H9 (cell line): ENCODE measurements around the gene MON2. TPM values are rescaled to one million over a fixed set of nuclear protein-coding genes. Genes with fewer than 3 reads are reported as not detected.

Source experiments
- DNase-seq: peaks from one replicate; pipeline ENCODE4 v3.0.0-alpha.2; 2017
- H2AFZ ChIP-seq: one replicate; pipeline ENCODE4 v1.6.1; 2013; ENCODE audit warnings: mild to moderate bottlenecking, low read length, control low read depth, moderate library complexity
- H2AK5ac ChIP-seq: 2 replicates; pipeline ENCODE4 v1.6.1; 2013; ENCODE audit warnings: low read length, control low read depth, mixed read lengths; ENCODE audit not compliant: insufficient read length
- H2BK120ac ChIP-seq: one replicate; pipeline ENCODE4 v1.6.1; 2013; ENCODE audit warnings: low read depth, mild to moderate bottlenecking, low read length, control low read depth, inconsistent platforms; ENCODE audit not compliant: poor library complexity, severe bottlenecking
- H2BK12ac ChIP-seq: 2 replicates; pipeline ENCODE4 v1.6.1; 2013; ENCODE audit warnings: low read length, control low read depth, mixed read lengths, low read depth; ENCODE audit not compliant: insufficient read length
- H2BK15ac ChIP-seq: 2 replicates; pipeline ENCODE4 v1.6.1; 2013; ENCODE audit warnings: low read depth, low read length, control low read depth
- H2BK20ac ChIP-seq: one replicate; pipeline ENCODE4 v1.6.1; 2013; ENCODE audit warnings: low read depth, mild to moderate bottlenecking, low read length, control low read depth, inconsistent platforms; ENCODE audit not compliant: poor library complexity, severe bottlenecking
- H2BK5ac ChIP-seq: 2 replicates; pipeline ENCODE4 v1.6.1; 2013; ENCODE audit warnings: low read length, control low read depth, mixed read lengths; ENCODE audit not compliant: insufficient read length
- H3K14ac ChIP-seq: 2 replicates; pipeline ENCODE4 v1.6.1; 2013; ENCODE audit warnings: low read length, control low read depth; ENCODE audit not compliant: insufficient read depth
- H3K18ac ChIP-seq: 2 replicates; pipeline ENCODE4 v1.6.1; 2013; ENCODE audit warnings: low read depth, mild to moderate bottlenecking, mixed read lengths, low read length, control low read depth; ENCODE audit not compliant: insufficient read length
- H3K23ac ChIP-seq: 2 replicates; pipeline ENCODE4 v1.6.1; 2013; ENCODE audit warnings: low read length, control low read depth, mixed read lengths, low read depth; ENCODE audit not compliant: insufficient read length
- H3K23me2 ChIP-seq: 2 replicates; pipeline ENCODE4 v1.6.1; 2013; ENCODE audit warnings: low read depth, mild to moderate bottlenecking, mixed read lengths, low read length, control low read depth; ENCODE audit not compliant: insufficient read length, poor library complexity, severe bottlenecking
- H3K27ac ChIP-seq: 2 replicates; pipeline ENCODE4 v1.5.1; 2013; ENCODE audit warnings: low read length, control low read depth, mixed read lengths, low read depth; ENCODE audit not compliant: insufficient read length
- H3K27me3 ChIP-seq: 2 replicates; pipeline ENCODE4 v1.6.1; 2013; ENCODE audit warnings: low read length, control low read depth, inconsistent platforms; ENCODE audit not compliant: insufficient read depth
- H3K4ac ChIP-seq: 2 replicates; pipeline ENCODE4 v1.6.1; 2013; ENCODE audit warnings: low read depth, mild to moderate bottlenecking, control low read depth, inconsistent platforms, low read length, moderate library complexity
- H3K4me1 ChIP-seq: 2 replicates; pipeline ENCODE4 v1.6.1; 2013; ENCODE audit warnings: low read length, control low read depth, inconsistent platforms; ENCODE audit not compliant: insufficient read depth
- H3K4me2 ChIP-seq: 2 replicates; pipeline ENCODE4 v1.6.1; 2013; ENCODE audit warnings: low read length, control low read depth, mixed read lengths; ENCODE audit not compliant: insufficient read length, insufficient read depth
- H3K56ac ChIP-seq: 2 replicates; pipeline ENCODE4 v1.6.1; 2013; ENCODE audit warnings: low read depth, mild to moderate bottlenecking, mixed read lengths, low read length, control low read depth; ENCODE audit not compliant: insufficient read length
- H3K79me1 ChIP-seq: 2 replicates; pipeline ENCODE4 v1.6.1; 2013; ENCODE audit warnings: low read depth, mild to moderate bottlenecking, moderate library complexity, low read length, control low read depth, inconsistent platforms; ENCODE audit not compliant: insufficient read depth, poor library complexity, severe bottlenecking
- H3K79me2 ChIP-seq: 2 replicates; pipeline ENCODE4 v1.6.1; 2013; ENCODE audit warnings: low read length, control low read depth, inconsistent platforms; ENCODE audit not compliant: insufficient read depth
- H3K9ac ChIP-seq: 2 replicates; pipeline ENCODE4 v1.6.1; 2013; ENCODE audit warnings: low read length, control low read depth, mixed read lengths; ENCODE audit not compliant: insufficient read length; ENCODE audit errors: extremely low read depth
- H3K9me3 ChIP-seq: one replicate; pipeline ENCODE4 v1.6.1; 2013; ENCODE audit warnings: low read depth, low read length, inconsistent platforms; ENCODE audit not compliant: control insufficient read depth
- H3T11ph ChIP-seq: one replicate; pipeline ENCODE4 v1.6.1; 2013; ENCODE audit warnings: mild to moderate bottlenecking, low read length, control low read depth, inconsistent platforms
- H4K20me1 ChIP-seq: one replicate; pipeline ENCODE4 v1.6.1; 2013; ENCODE audit not compliant: control insufficient read depth, insufficient read length, insufficient read depth
- H4K5ac ChIP-seq: 2 replicates; pipeline ENCODE4 v1.6.1; 2013; ENCODE audit warnings: low read depth, mild to moderate bottlenecking, mixed read lengths, low read length, control low read depth; ENCODE audit not compliant: insufficient read length
- H4K8ac ChIP-seq: replicated peaks from 2 replicates; pipeline ENCODE4 v1.6.1; 2013; ENCODE audit warnings: low read length, control low read depth, mixed read lengths, low read depth; ENCODE audit not compliant: insufficient read length
- H4K91ac ChIP-seq: 2 replicates; pipeline ENCODE4 v1.6.1; 2013; ENCODE audit warnings: low read depth, mild to moderate bottlenecking, moderate library complexity, mixed read lengths, low read length, control low read depth; ENCODE audit not compliant: insufficient read length
- H3K27ac Mint-ChIP-seq, 3 experiments: 2 replicates in 2 of 3; 3 replicates in 1 of 3; pipeline ENCODE4 v1.8.0; 2020 to 2021; ENCODE audit warnings: mixed read lengths in 3 of 3, mild to moderate bottlenecking in 1 of 3, moderate library complexity in 1 of 3
- H3K27me3 Mint-ChIP-seq: 2 replicates; pipeline ENCODE4 v1.8.0; 2021; ENCODE audit warnings: low read depth, mild to moderate bottlenecking, moderate library complexity, mixed read lengths
- H3K36me3 Mint-ChIP-seq, 3 experiments: 2 replicates in 2 of 3; 3 replicates in 1 of 3; pipeline ENCODE4 v1.8.0; 2020 to 2021; ENCODE audit warnings: low read depth in 3 of 3, mixed read lengths in 3 of 3; ENCODE audit not compliant: insufficient read depth in 1 of 3
- H3K4me1 Mint-ChIP-seq, 2 experiments: 2 replicates each; pipeline ENCODE4 v1.8.0; 2020; ENCODE audit warnings: mixed read lengths in 2 of 2
- H3K4me3 Mint-ChIP-seq, 2 experiments: 2 replicates in 1 of 2; 3 replicates in 1 of 2; pipeline ENCODE4 v1.8.0; 2020 to 2021; ENCODE audit warnings: mild to moderate bottlenecking in 2 of 2, mixed read lengths in 2 of 2, moderate library complexity in 1 of 2
- H3K9me3 Mint-ChIP-seq, 2 experiments: 2 replicates in 1 of 2; 3 replicates in 1 of 2; pipeline ENCODE4 v1.8.0; 2020; ENCODE audit warnings: mild to moderate bottlenecking in 2 of 2, mixed read lengths in 2 of 2, moderate library complexity in 1 of 2
- CTCF ChIP-seq: fragments of 200-600 bp; sonication (generic); conservative IDR thresholded peaks from 3 replicates; pipeline ENCODE4 v1.8.0; 2021; ENCODE audit warnings: antibody characterized with exemption, mild to moderate bottlenecking
- WGBS: extraction: QIAGEN DNeasy Blood & Tissue Kit; methylation state at CpG from one replicate; pipeline ENCODE4 v1.1.7; 2013; ENCODE audit warnings: missing lambda C conversion rate, low lambda C conversion rate, mixed read lengths; ENCODE audit not compliant: insufficient read length; ENCODE audit errors: extremely low coverage; 5-methylcytosine and 5-hydroxymethylcytosine counted together
- total RNA-seq: library from RNA; stranded (reverse); gene quantifications from 2 replicates; pipeline ENCODE4 v1.2.1, GENCODE V29; 2021

MON2 gene
- total RNA-seq, 1 experiment from 2014 or later: 21.9 TPM

GRCh38 chr12:62597253-62597652, 130.6 kb downstream of the MON2 start:
- Histone ChIP-seq H2BK120ac (no peak overlapping the region), H3K9ac (no peak overlapping the region), H3K56ac (no peak overlapping the region), H3K27me3 (no peaks in the 10 kb centered on the region), H3K23ac (no peak overlapping the region), H2BK20ac (no peak overlapping the region), H3T11ph (no peak overlapping the region), H4K91ac (no peak overlapping the region), H3K9me3 (no peaks in the 10 kb centered on the region), H3K4me2 (no peak overlapping the region), H3K4ac (no peak overlapping the region), H3K18ac (no peak overlapping the region), H2AFZ (no peak overlapping the region), H2BK5ac (no peak overlapping the region), H4K8ac (no peak overlapping the region), H3K14ac (no peak overlapping the region), H3K27ac (no peak overlapping the region), H3K79me2 (no peaks in the 10 kb centered on the region), H2AK5ac (no peak overlapping the region), H2BK12ac (no peak overlapping the region), H3K23me2 (peaks cover 2% of the 10 kb centered on the region), H2BK15ac (no peak overlapping the region), H4K20me1 (no peaks in the 10 kb centered on the region), H4K5ac (no peak overlapping the region), H3K4me1 (no peaks in the 10 kb centered on the region), H3K79me1 (no peaks in the 10 kb centered on the region)
- H3K4me3 Mint-ChIP-seq: no peak overlapping the region
- H3K27me3 Mint-ChIP-seq: no peaks in the 10 kb centered on the region
- H3K27ac Mint-ChIP-seq: no peak overlapping the region; a peak in 1 of 7 replicates
- peaks cover 0 to 2% (median 0%) of the 10 kb centered on the region in 3 experiments; a peak in 1 of 7 replicates for H3K36me3 Mint-ChIP-seq
- peaks cover 18 to 19% of the 10 kb centered on the region in 2 experiments for H3K4me1 Mint-ChIP-seq
- H3K9me3 Mint-ChIP-seq: no peaks in the 10 kb centered on the region
- no CpG with 5 or more reads among the region's 3 CpGs for WGBS
- DNase-seq: no peak
- no peak for TF ChIP-seq CTCF
